Ovary (tissue), 9 donors: ENCODE measurements around the gene NAGLU. TPM values are rescaled to one million over a fixed set of nuclear protein-coding genes. Genes with fewer than 3 reads are reported as not detected.

Experiments
- DNase-seq, 5 donors: peaks; one replicate each; pipeline ENCODE4 v3.0.0-alpha.2; 2019 to 2020
- H3K27ac ChIP-seq, 2 donors: fragments of 200-600 bp; one replicate each; pipeline versions ENCODE4 v1.5.1 to v1.8.0; 2019 to 2022
- H3K27me3 ChIP-seq: fragments of 200-600 bp; one replicate; pipeline ENCODE4 v1.8.0; 2022
- H3K36me3 ChIP-seq: fragments of 200-600 bp; sonication (generic); one replicate; pipeline ENCODE4 v1.5.1; 2019
- H3K4me1 ChIP-seq: one replicate; pipeline ENCODE4 v1.8.1; 2013; ENCODE audit warnings: mild to moderate bottlenecking, moderate library complexity; ENCODE audit not compliant: insufficient read depth
- H3K4me3 ChIP-seq: fragments of 200-600 bp; sonication (generic); one replicate; pipeline ENCODE4 v1.5.1; 2017
- H3K9me3 ChIP-seq, 2 donors: fragments of 200-600 bp in 1 of 2; sonication (generic) in 1 of 2; one replicate each; pipeline versions ENCODE4 v1.5.1 to v1.8.1; 2013 to 2019; ENCODE audit warnings: mild to moderate bottlenecking in 1 of 2, moderate library complexity in 1 of 2
- CTCF ChIP-seq, 3 donors: fragments of 450-650 bp in 2 of 3; fragments of 200-600 bp in 1 of 3; IDR thresholded peaks; one replicate each; pipeline versions ENCODE4 v1.5.1 to v1.8.0; 2016 to 2022; ENCODE audit warnings: antibody characterized with exemption in 3 of 3, mild to moderate bottlenecking in 1 of 3
- EP300 ChIP-seq: sonication (generic); formaldehyde crosslinking; IDR thresholded peaks from one replicate; pipeline ENCODE4 v1.6.1; 2017; ENCODE audit warnings: antibody characterized with exemption
- POLR2A ChIP-seq: fragments of 450-650 bp; IDR thresholded peaks from one replicate; pipeline ENCODE4 v1.6.1; 2017; ENCODE audit warnings: antibody characterized with exemption, mild to moderate bottlenecking, moderate library complexity
- WGBS, 3 donors: extraction: QIAGEN DNeasy Blood & Tissue Kit in 1 of 3; methylation state at CpG; one replicate each; pipeline versions ENCODE4 v1.1.5 to v1.1.7; 2013 to 2017; 5-methylcytosine and 5-hydroxymethylcytosine counted together
- intact Hi-C, 4 donors: fragments of 100-400 bp; cut with DNase I; formaldehyde crosslinking; loops; one replicate each; pipeline versions ENCODE4 v1.11.0 to v1.15.1; 2022 to 2023
- polyA plus RNA-seq, 2 donors: library from polyadenylated mRNA; stranded (reverse); fragments of 200-250 nt in 1 of 2; fragments of 350-450 nt in 1 of 2; fragmentation: Illumina TruSeq in 1 of 2; extraction: RNeasy Lipid Tissue Mini Kit (QIAGEN cat#74804) in 1 of 2; gene quantifications; one replicate each; pipeline ENCODE4 v1.2.3, GENCODE V29; 2013 to 2014
- total RNA-seq, 7 donors: library from RNA; depleted of rRNA in 2 of 7; stranded (reverse); fragments of >200 nt in 2 of 7; fragmentation: NEBNext Ultra II Directional in 3 of 7; extraction: Animal tissue kit (Norgen Biotek cat#: 25700) in 3 of 7; gene quantifications; one replicate each; pipeline versions ENCODE4 v1.1.0 to v1.2.4, GENCODE V29; 2016 to 2023
- donor health status: DM: no; HTN: no; CAD: no; lungs with moderate emphysema.
- donor health status: DM: no; HTN: no; CAD: no.
- donor health status: Bipolar disorder and iron deficiency.
- donor health status: DM: yes; HTN: yes; CAD: no.
- donor health status: DM: no; HTN: no; CAD: no.
- donor health status: DM: yes; HTN: yes; CAD: no.

The NAGLU gene
- total and polyA plus RNA-seq, 9 donors, result 9.7 to 49.6 (median 40.0) TPM

GRCh38 chr17:42559075-42559474 is 23.0 kb downstream of the NAGLU start:
- Histone ChIP-seq H3K4me1 (peaks cover 20% of the 10 kb centered on the region), H3K36me3 (no peaks in the 10 kb centered on the region), H3K27me3 (no peaks in the 10 kb centered on the region), H3K27ac (no peak overlapping the region), H3K9me3 (no peaks in the 10 kb centered on the region), H3K4me3 (no peak overlapping the region)
- no peak for DNase-seq
- intact Hi-C loops, result no loop called here
- TF ChIP-seq CTCF (IDR thresholded peaks at IDR 0.05) (no peak), POLR2A (no peak), EP300 (no peak)
- 78 to 81% (median 79%) methylated on average over 6 of the region's 6 CpGs for WGBS, 3 donors

GRCh38 chr17:42560246-42560645 is 24.2 kb downstream of the NAGLU start:
- TF ChIP-seq EP300 (no peak), CTCF (IDR thresholded peaks at IDR 0.05) (no peak), POLR2A (no peak)
- Histone ChIP-seq H3K36me3 (no peaks in the 10 kb centered on the region), H3K27me3 (no peaks in the 10 kb centered on the region), H3K9me3 (no peaks in the 10 kb centered on the region), H3K4me3 (no peak overlapping the region), H3K27ac (no peak overlapping the region), H3K4me1 (peaks cover 18% of the 10 kb centered on the region)
- no peak for DNase-seq
- WGBS, 3 donors, result 78 to 89% (median 81%) methylated on average over 3 of the region's 3 CpGs
- intact Hi-C loops, result no loop called here

- TF ChIP-seq CTCF (IDR thresholded peaks at IDR 0.05), result no peak
- TF ChIP-seq POLR2A, result peak; percentile 55
- TF ChIP-seq EP300, result no peak
- peak; percentile 95 to 97 (median 96) for DNase-seq
- Histone ChIP-seq H3K4me1 (peaks cover 17% of the 10 kb centered on the region), H3K27ac (peak within 1 kb of the TSS; percentile 60 to 61), H3K4me3 (peak within 1 kb of the TSS; percentile 88), H3K9me3 (no peaks in the 10 kb centered on the region), H3K27me3 (no peaks in the 10 kb centered on the region), H3K36me3 (no peaks in the 10 kb centered on the region)
- WGBS, 3 donors, result 0% methylated on average over 26 of the region's 26 CpGs
- intact Hi-C loops, result no loop called here
Measured at GRCh38 chr17:42561897-42562387, 25.9 kb downstream of the NAGLU start, which contains the start of gene COASY. Gene COASY (plus strand): TSS chr17:42562148. CDS start chr17:42562623, 475 bp downstream.

GRCh38 chr17:42562388-42563142 is 26.5 kb downstream of the NAGLU start:
- TF ChIP-seq POLR2A (no peak), CTCF (IDR thresholded peaks at IDR 0.05) (no peak), EP300 (no peak)
- peak overlapping the region; percentile 88 for H3K4me3 ChIP-seq
- intact Hi-C loops, result no loop called here
- WGBS, 3 donors, result 2 to 5% (median 3%) methylated on average over 42 to 48 of the region's 48 CpGs
- no peaks in the 10 kb centered on the region for H3K9me3 ChIP-seq
- peaks cover 17% of the 10 kb centered on the region for H3K4me1 ChIP-seq
- no peak overlapping the region for H3K27ac ChIP-seq
- H3K36me3 ChIP-seq, result no peaks in the 10 kb centered on the region
- no peaks in the 10 kb centered on the region for H3K27me3 ChIP-seq
- DNase-seq, result peak in 1 of 5 donors; percentile 46
